ENCODE data around the gene WNT4.

DNA sequence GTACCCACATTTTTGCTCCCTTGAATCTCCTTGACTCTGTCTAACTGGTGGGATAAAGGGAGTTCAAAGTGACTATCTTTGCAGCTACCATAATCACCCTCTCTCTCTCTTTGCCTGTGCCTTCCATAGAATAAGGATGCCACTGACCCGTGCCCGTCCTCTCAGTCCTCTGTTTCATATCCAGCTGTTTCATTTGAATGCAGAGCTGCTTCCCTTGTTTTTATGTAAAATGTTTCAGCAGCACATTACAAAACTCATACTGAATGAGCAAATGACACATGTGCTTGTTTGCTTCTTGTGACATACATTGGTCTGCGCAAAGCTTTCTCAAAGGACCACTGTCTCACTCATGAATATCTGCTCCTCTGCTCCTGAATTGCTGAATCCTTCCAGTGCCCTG lies 52.0 kb downstream of the WNT4 start:
- TF ChIP-seq, protein P1, sequence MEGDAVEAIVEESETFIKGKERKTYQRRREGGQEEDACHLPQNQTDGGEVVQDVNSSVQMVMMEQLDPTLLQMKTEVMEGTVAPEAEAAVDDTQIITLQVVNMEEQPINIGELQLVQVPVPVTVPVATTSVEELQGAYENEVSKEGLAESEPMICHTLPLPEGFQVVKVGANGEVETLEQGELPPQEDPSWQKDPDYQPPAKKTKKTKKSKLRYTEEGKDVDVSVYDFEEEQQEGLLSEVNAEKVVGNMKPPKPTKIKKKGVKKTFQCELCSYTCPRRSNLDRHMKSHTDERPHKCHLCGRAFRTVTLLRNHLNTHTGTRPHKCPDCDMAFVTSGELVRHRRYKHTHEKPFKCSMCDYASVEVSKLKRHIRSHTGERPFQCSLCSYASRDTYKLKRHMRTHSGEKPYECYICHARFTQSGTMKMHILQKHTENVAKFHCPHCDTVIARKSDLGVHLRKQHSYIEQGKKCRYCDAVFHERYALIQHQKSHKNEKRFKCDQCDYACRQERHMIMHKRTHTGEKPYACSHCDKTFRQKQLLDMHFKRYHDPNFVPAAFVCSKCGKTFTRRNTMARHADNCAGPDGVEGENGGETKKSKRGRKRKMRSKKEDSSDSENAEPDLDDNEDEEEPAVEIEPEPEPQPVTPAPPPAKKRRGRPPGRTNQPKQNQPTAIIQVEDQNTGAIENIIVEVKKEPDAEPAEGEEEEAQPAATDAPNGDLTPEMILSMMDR (IDR thresholded peaks at IDR 0.05), result no peak
- no peak for TF ChIP-seq POLR2A (IDR thresholded peaks at IDR 0.05)

All from body of pancreas (tissue), 4 donors.